ENCODE measurements around the gene DCAF11. TPM values are rescaled to one million over a fixed set of nuclear protein-coding genes. Genes with fewer than 3 reads are reported as not detected.

The DCAF11 gene
- total and polyA plus RNA-seq, 7 donors, result 34.7 to 73.5 (median 66.4) TPM

- intact Hi-C loops (cut with DNase I), result loop anchor here in 1 of 2 donors (5.0 kb wide), 1 partner anchor 94 kb away; no protein-coding TSS in a partner anchor
- peaks cover 9% of the 10 kb centered on the region for H3K4me1 ChIP-seq
- H3K9me3 ChIP-seq, result no peaks in the 10 kb centered on the region
- H3K36me3 ChIP-seq (ENCODE audit: insufficient read depth in 1 of 2, low read depth in 1 of 2), result peaks cover 0 to 3% of the 10 kb centered on the region in 2 donors
- no peak overlapping the region for H3K27ac ChIP-seq
- no peak for DNase-seq
- no peak overlapping the region for H3K4me3 ChIP-seq
- WGBS, 3 donors, result 87 to 93% (median 90%) methylated on average over 4 of the region's 4 CpGs
- H3K27me3 ChIP-seq (ENCODE audit: insufficient read depth in 3 of 3, low read length in 2 of 3), result no peaks in the 10 kb centered on the region
- TF ChIP-seq CTCF (IDR thresholded peaks at IDR 0.05), result no peak
- no peak for ATAC-seq
These were observed 7.8 kb upstream of the DCAF11 start for GRCh38 chr14:24106672-24107271.

DNA sequence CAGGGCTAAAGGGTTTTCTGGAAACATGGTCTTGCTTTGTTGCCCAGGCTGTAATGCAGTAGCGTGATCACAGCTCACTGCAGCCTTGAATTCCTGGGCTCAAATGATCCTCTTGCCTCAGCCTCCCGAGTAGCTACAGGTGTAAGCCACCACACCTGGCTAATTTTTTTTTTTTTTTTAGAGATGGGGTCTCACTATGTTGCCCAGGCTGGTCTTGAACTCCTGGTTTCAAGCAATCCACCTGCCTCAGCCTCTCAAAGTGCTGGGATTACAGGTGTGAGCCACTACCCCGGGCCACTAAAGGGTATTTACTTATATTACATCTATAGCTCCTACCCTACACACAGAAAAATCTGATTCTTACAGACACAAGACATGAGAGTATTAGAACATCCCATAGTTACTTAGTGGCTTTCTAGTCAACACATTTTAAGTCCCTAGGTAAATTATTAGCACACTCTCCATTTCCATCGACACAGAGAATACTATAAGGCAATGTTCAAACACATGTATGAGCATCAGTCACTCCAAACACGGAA is 6.2 kb upstream of the DCAF11 start:
- no peak for TF ChIP-seq CTCF (IDR thresholded peaks at IDR 0.05)
- no peak for ATAC-seq
- H3K4me1 ChIP-seq, result peaks cover 9% of the 10 kb centered on the region
- peaks cover 0 to under 1% of the 10 kb centered on the region in 2 donors for H3K36me3 ChIP-seq (ENCODE audit: insufficient read depth in 1 of 2, low read depth in 1 of 2)
- intact Hi-C loops (cut with DNase I), result loop anchor here (1.0 to 5.0 kb wide), 4 partner anchors 14 to 96 kb away; partner anchors contain the start of genes IRF9 (in 1 of the 2) and PCK2 (in 1 of the 2)
- H3K4me3 ChIP-seq, result no peak overlapping the region
- H3K9me3 ChIP-seq, result no peaks in the 10 kb centered on the region
- DNase-seq, result no peak
- H3K27me3 ChIP-seq (ENCODE audit: insufficient read depth in 3 of 3, low read length in 2 of 3), result no peaks in the 10 kb centered on the region
- H3K27ac ChIP-seq, result no peak overlapping the region
- WGBS, 3 donors, result 45 to 47% (median 47%) methylated on average over 5 of the region's 5 CpGs

DNA sequence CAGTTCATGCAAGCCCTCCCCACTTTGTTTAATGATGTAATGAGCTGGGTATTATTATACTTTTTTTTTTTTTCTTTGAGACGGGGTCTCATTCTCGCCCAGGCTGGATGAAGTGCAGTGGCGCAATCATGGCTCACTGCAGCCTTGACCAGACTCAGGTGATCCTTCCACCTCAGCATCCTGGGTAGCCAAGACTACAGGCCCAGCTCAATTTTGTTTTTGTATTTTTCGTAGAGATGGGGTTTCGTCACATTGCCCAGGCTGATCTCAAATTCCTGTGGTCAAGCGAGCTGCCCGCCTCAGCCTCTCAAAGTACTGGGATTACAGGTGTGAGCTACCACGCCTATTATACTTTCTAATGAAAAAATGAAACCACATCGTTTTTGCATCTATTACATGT is 4.5 kb upstream of the DCAF11 start:
- Histone ChIP-seq H3K4me3 (no peak overlapping the region), H3K4me1 (peaks cover 9% of the 10 kb centered on the region), H3K9me3 (no peaks in the 10 kb centered on the region), H3K36me3 (ENCODE audit: insufficient read depth in 1 of 2, low read depth in 1 of 2) (no peaks in the 10 kb centered on the region), H3K27me3 (ENCODE audit: insufficient read depth in 3 of 3, low read length in 2 of 3) (no peaks in the 10 kb centered on the region), H3K27ac (no peak overlapping the region)
- no peak for DNase-seq
- TF ChIP-seq CTCF (IDR thresholded peaks at IDR 0.05), result no peak
- no peak for ATAC-seq
- intact Hi-C loops (cut with DNase I), result loop anchor here (5.0 kb wide), 1 partner anchor 37 kb away; the partner anchor contains the start of genes PSME2 (in 2 of the 2) and RNF31 (in 2 of the 2)
- WGBS, 3 donors, result 80 to 85% (median 80%) methylated on average over 9 of the region's 9 CpGs

DNA sequence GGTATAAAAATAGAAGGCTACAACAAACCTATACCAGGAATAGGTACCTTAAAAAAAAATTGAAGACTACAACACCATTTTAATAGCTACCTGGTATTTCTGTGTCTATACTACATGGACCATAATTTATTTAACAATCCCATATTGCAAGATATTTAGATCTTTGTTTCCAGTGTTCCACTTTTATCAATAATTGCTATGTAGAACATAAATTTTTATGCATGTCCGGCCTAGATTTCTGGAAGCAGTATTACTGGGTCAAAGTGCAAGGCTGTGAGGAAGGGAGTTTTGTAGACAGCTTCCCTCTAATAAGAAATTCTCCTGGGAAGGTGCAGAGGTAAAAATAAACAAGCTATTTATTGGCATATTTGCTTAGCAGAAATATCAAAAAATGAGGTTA is 4.1 kb upstream of the DCAF11 start:
- H3K4me3 ChIP-seq, result no peak overlapping the region
- H3K9me3 ChIP-seq, result no peaks in the 10 kb centered on the region
- ATAC-seq (no peak), DNase-seq (no peak)
- intact Hi-C loops (cut with DNase I), result loop anchor here (5.0 kb wide), 1 partner anchor 37 kb away; the partner anchor contains the start of genes PSME2 (in 2 of the 2) and RNF31 (in 2 of the 2)
- H3K27ac ChIP-seq, result no peak overlapping the region
- no peaks in the 10 kb centered on the region for H3K36me3 ChIP-seq (ENCODE audit: insufficient read depth in 1 of 2, low read depth in 1 of 2)
- TF ChIP-seq CTCF (IDR thresholded peaks at IDR 0.05), result no peak
- 63 to 80% (median 71%) methylated on average over 1 of the region's 1 CpG for WGBS, 3 donors
- H3K4me1 ChIP-seq, result peaks cover 10% of the 10 kb centered on the region
- no peaks in the 10 kb centered on the region for H3K27me3 ChIP-seq (ENCODE audit: insufficient read depth in 3 of 3, low read length in 2 of 3)
